Measurements from ENCODE around the gene ARHGAP26. TPM values are rescaled to one million over a fixed set of nuclear protein-coding genes. Genes with fewer than 3 reads are reported as not detected.

The ARHGAP26 gene
- total RNA-seq, 1 donor from 2014 or later, result 42.1 TPM

DNA sequence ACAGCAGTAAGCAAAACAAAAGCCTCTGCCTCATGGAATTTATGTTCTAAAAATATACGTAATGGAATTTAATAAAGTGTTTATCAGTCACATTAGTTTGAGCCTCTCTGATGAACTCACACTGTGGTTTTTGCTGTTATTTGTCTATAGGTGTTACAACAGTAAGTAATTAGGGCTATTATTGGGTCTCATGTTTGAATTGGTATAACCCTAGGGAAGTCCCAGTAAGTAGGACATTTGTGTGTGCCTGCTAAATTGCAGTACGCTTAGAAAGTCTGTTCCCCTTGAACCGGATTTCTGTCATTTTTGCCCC, 435.7 kb downstream of the ARHGAP26 start:
- H3K27me3 ChIP-seq (ENCODE audit: low read depth), result no peaks in the 10 kb centered on the region
- no peak for ATAC-seq
- H3K4me3 ChIP-seq, result no peak overlapping the region
- H3K9me3 ChIP-seq, result no peaks in the 10 kb centered on the region
- intact Hi-C loops (cut with DNase I), result no loop called here
- TF ChIP-seq, protein P1, sequence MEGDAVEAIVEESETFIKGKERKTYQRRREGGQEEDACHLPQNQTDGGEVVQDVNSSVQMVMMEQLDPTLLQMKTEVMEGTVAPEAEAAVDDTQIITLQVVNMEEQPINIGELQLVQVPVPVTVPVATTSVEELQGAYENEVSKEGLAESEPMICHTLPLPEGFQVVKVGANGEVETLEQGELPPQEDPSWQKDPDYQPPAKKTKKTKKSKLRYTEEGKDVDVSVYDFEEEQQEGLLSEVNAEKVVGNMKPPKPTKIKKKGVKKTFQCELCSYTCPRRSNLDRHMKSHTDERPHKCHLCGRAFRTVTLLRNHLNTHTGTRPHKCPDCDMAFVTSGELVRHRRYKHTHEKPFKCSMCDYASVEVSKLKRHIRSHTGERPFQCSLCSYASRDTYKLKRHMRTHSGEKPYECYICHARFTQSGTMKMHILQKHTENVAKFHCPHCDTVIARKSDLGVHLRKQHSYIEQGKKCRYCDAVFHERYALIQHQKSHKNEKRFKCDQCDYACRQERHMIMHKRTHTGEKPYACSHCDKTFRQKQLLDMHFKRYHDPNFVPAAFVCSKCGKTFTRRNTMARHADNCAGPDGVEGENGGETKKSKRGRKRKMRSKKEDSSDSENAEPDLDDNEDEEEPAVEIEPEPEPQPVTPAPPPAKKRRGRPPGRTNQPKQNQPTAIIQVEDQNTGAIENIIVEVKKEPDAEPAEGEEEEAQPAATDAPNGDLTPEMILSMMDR (IDR thresholded peaks at IDR 0.05), result no peak
- no peak for DNase-seq
- H3K27ac ChIP-seq, result no peak overlapping the region
- H3K36me3 ChIP-seq, result no peaks in the 10 kb centered on the region
- H3K4me1 ChIP-seq, result peaks cover 19% of the 10 kb centered on the region

DNA sequence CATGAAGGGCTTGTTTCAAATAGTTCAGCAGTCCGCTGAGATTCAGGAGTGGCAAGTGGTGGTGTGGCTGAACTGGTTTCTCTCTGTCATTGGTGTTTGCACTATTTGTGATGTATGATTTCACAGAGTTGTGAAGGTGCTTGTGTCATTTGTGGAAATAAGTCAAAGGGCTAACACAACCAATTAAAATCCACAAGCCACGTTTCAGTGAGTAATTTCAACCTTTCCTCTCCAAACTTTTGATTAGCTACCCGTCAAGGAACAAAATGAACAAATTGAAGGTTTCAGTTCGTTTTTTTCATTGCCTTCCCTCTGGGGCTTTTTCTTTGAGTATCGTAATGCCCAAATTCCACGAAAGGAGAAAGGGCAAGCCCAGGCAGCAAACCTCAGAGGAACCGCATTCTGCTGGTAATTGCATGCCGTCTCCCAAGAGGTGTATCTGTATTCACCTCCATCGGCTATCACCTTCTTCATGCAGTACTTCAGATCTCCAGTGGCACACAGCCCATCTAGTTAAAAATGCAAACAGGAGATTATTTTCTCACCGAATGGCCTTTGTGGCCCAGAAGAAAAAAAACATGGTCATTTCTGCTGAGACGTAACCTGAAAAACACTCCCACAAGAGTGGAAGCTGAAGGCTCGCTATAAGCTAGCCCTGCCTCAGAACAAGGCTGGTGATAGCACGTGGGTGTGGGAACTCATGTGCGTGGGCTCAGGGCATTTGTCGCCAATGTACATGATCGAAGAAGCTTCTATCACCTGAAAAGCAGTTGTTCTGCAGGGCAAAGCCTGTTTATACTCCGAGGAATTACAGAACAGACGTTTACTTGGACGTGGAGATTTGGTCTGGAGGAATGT, 436.2 kb downstream of the ARHGAP26 start:
- peaks cover 19% of the 10 kb centered on the region for H3K4me1 ChIP-seq
- no peaks in the 10 kb centered on the region for H3K9me3 ChIP-seq
- no peaks in the 10 kb centered on the region for H3K36me3 ChIP-seq
- no peak overlapping the region for H3K4me3 ChIP-seq
- intact Hi-C loops (cut with DNase I), result no loop called here
- no peak for ATAC-seq
- TF ChIP-seq, protein P1 (IDR thresholded peaks at IDR 0.05), result no peak
- DNase-seq, result no peak
- no peak overlapping the region for H3K27ac ChIP-seq
- no peaks in the 10 kb centered on the region for H3K27me3 ChIP-seq (ENCODE audit: low read depth)

DNA sequence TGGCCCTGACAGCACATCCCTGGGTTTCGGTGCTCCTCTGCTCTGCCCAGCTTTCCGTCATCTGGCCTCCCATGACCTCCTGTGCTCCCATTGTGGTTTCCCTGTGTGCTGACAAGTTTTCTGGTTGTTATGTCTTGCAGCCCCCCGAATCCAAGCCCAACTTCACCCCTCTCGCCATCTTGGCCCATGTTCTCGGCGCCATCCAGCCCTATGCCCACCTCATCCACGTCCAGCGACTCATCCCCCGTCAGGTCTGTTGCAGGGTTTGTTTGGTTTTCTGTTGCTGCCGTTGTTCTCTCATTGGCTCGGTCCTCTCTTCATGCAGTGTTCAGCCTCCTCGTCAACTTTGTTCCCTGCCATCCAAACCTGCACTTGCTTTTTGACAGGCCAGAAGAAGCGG, 436.9 kb downstream of the ARHGAP26 start:
- peaks cover 19% of the 10 kb centered on the region for H3K4me1 ChIP-seq
- TF ChIP-seq, protein P1 (IDR thresholded peaks at IDR 0.05), result no peak
- no peaks in the 10 kb centered on the region for H3K9me3 ChIP-seq
- no peaks in the 10 kb centered on the region for H3K36me3 ChIP-seq
- H3K27ac ChIP-seq, result no peak overlapping the region
- ATAC-seq, result no peak
- DNase-seq, result no peak
- H3K4me3 ChIP-seq, result no peak overlapping the region
- no peaks in the 10 kb centered on the region for H3K27me3 ChIP-seq (ENCODE audit: low read depth)
- intact Hi-C loops (cut with DNase I), result no loop called here

DNA sequence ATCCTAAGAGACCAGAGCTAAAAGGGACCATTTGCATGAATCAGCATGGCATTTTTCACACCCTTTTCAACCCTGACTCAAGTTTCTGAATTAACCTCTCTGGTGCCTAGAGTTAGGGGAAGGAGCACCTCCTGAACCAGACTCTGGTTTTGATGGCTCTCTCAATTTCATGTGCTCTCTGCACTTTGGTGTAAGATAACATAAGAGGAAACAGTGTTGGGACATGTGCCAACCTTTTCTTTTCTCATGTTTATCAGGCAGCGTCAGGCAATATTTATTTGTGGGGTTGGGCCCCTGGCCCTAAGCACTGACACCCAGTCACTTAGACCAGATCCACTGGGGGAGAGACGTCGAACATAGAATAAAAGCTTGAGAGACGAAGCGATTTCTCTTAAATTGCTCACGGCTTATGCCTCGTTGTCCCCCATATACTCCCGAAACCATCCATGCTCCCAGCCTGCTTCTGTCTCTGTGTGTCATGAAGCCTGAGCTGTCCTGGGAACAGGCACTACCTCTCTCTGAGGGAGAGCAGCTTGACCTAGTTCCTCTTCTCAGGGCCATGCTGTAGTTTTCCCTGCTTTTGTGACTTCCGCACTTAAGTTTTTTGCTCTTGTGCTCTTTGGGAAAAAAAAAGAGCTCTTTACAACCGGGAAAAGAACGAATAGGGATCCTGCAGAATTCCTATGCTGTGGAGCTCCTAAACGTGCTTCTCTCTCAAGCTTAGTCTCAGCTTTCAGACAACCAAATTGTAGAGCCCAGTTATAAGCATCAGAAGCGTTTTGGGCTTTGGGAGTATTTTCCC, 437.6 kb downstream of the ARHGAP26 start:
- Histone ChIP-seq H3K27me3 (ENCODE audit: low read depth) (no peaks in the 10 kb centered on the region), H3K4me3 (no peak overlapping the region), H3K27ac (no peak overlapping the region), H3K9me3 (no peaks in the 10 kb centered on the region), H3K4me1 (peaks cover 19% of the 10 kb centered on the region), H3K36me3 (no peaks in the 10 kb centered on the region)
- DNase-seq, result no peak
- intact Hi-C loops (cut with DNase I), result no loop called here
- no peak for ATAC-seq
- TF ChIP-seq, protein P1 (IDR thresholded peaks at IDR 0.05), result no peak

DNA sequence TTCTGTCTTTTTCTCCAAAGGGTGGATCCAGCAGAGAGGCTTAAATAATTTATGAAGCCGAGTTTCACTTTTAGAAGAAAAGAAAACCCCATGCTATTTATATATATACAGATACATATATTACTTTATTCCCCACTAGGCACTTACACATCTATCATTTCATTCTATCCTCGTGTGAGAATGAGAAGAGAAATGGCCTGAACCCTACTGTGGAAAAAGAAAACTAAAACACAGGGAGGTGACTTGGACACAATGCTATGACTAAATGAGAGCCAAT, 438.1 kb downstream of the ARHGAP26 start:
- no peak for ATAC-seq
- no peak overlapping the region for H3K4me3 ChIP-seq
- H3K27me3 ChIP-seq (ENCODE audit: low read depth), result no peaks in the 10 kb centered on the region
- H3K36me3 ChIP-seq, result no peaks in the 10 kb centered on the region
- intact Hi-C loops (cut with DNase I), result no loop called here
- no peak overlapping the region for H3K27ac ChIP-seq
- peaks cover 23% of the 10 kb centered on the region for H3K4me1 ChIP-seq
- TF ChIP-seq, protein P1 (IDR thresholded peaks at IDR 0.05), result no peak
- DNase-seq, result no peak
- H3K9me3 ChIP-seq, result no peaks in the 10 kb centered on the region
